Vagina (tissue), 2 donors: Measurements from ENCODE around the gene NUP210L.

Experiments
- POLR2A ChIP-seq, 2 donors: fragments of 450-650 bp; IDR thresholded peaks; one replicate each; pipeline ENCODE4 v1.6.1; 2017; ENCODE audit warnings: antibody characterized with exemption in 2 of 2, mild to moderate bottlenecking in 2 of 2, moderate library complexity in 2 of 2
- TF ChIP-seq, protein P1 (sequence below), 3 experiments: fragments of 450-650 bp in 2 of 3; fragments of 200-600 bp in 1 of 3; sonication (generic) in 1 of 3; IDR thresholded peaks; one replicate each; pipeline ENCODE4 v1.5.1; 2017 to 2019; ENCODE audit warnings: antibody characterized with exemption in 3 of 3, mild to moderate bottlenecking in 2 of 3, moderate library complexity in 2 of 3

DNA sequence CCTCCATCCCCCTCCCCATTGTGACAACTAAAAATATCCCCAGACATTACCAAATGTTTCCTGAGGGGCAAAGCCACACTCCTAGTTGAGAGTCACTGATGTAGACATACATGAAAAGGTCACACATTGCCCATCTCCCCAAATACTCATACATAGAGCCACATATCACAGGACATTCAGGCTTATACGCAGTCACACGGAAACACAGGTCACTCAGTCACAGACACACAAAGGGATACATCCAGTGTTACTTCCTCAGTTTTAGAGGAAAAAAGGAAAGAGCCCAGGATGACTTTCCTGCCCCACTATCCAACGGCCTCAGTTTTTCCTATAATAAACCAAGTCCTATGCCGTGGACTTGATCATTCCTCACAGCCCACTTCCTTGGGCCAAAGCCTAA, 193.5 kb downstream of the NUP210L start:
- TF ChIP-seq, protein P1, sequence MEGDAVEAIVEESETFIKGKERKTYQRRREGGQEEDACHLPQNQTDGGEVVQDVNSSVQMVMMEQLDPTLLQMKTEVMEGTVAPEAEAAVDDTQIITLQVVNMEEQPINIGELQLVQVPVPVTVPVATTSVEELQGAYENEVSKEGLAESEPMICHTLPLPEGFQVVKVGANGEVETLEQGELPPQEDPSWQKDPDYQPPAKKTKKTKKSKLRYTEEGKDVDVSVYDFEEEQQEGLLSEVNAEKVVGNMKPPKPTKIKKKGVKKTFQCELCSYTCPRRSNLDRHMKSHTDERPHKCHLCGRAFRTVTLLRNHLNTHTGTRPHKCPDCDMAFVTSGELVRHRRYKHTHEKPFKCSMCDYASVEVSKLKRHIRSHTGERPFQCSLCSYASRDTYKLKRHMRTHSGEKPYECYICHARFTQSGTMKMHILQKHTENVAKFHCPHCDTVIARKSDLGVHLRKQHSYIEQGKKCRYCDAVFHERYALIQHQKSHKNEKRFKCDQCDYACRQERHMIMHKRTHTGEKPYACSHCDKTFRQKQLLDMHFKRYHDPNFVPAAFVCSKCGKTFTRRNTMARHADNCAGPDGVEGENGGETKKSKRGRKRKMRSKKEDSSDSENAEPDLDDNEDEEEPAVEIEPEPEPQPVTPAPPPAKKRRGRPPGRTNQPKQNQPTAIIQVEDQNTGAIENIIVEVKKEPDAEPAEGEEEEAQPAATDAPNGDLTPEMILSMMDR (IDR thresholded peaks at IDR 0.05): no peak
- no peak for TF ChIP-seq POLR2A (IDR thresholded peaks at IDR 0.05)
